IMR-90 (cell line): Measurements from ENCODE around the gene SVEP1. TPM values are rescaled to one million over a fixed set of nuclear protein-coding genes. Genes with fewer than 3 reads are reported as not detected.

Experiments
- ATAC-seq: fragments of 200-7000 bp; cut with Tn5 transposase; 2 replicates; pipeline ENCODE4 v1.9.1; 2020; ENCODE audit warnings: low read depth, mild to moderate bottlenecking, moderate library complexity
- BruUV-seq: library from RNA; stranded (reverse); fragments of 400-500 nt; replicated peaks from 2 replicates; lab custom pipeline; 2021; lab: Mats Ljungman, UMichigan
- CTCF ChIA-PET: fragments of 300-600 bp; formaldehyde crosslinking; extraction: SDS; loops from one replicate; lab custom pipeline; 2021; ENCODE audit warnings: antibody characterized with exemption; lab: Yijun Ruan, JAX
- POLR2A ChIA-PET: fragments of 300-600 bp; sonication (Branson Sonifier 250); formaldehyde crosslinking; loops from one replicate; lab custom pipeline; 2022; ENCODE audit warnings: antibody characterized with exemption; ENCODE audit not compliant: unreplicated experiment; lab: Charles Lee
- DNase-seq: peaks from one replicate; pipeline ENCODE4 v3.0.0; 2013
- H2AFZ ChIP-seq: replicated peaks from 2 replicates; pipeline ENCODE3; 2013; ENCODE audit warnings: low read length, mild to moderate bottlenecking; ENCODE audit not compliant: poor library complexity
- H2AK5ac ChIP-seq: 2 replicates; pipeline ENCODE4 v1.6.1; 2013; ENCODE audit warnings: low read depth, low read length, inconsistent platforms
- H2AK9ac ChIP-seq: replicated peaks from 2 replicates; pipeline ENCODE3; 2013; ENCODE audit warnings: mild to moderate bottlenecking, low read depth, low read length, moderate library complexity; ENCODE audit not compliant: poor library complexity
- H2BK120ac ChIP-seq: 2 replicates; pipeline ENCODE4 v1.6.1; 2013; ENCODE audit warnings: low read depth, low read length, inconsistent platforms
- H2BK15ac ChIP-seq: 3 replicates; pipeline ENCODE4 v1.6.1; 2013; ENCODE audit warnings: low read depth, low read length, inconsistent platforms
- H2BK20ac ChIP-seq: 2 replicates; pipeline ENCODE4 v1.6.1; 2013; ENCODE audit warnings: low read depth, mild to moderate bottlenecking, inconsistent platforms, low read length, moderate library complexity
- H2BK5ac ChIP-seq: 2 replicates; pipeline ENCODE4 v1.6.1; 2013; ENCODE audit warnings: mild to moderate bottlenecking, low read depth, low read length, inconsistent platforms; ENCODE audit not compliant: poor library complexity, severe bottlenecking
- H3K14ac ChIP-seq: replicated peaks from 2 replicates; pipeline ENCODE4 v1.6.1; 2013; ENCODE audit warnings: low read depth, low read length, inconsistent platforms
- H3K18ac ChIP-seq: 2 replicates; pipeline ENCODE4 v1.6.1; 2013; ENCODE audit warnings: low read depth, low read length, control low read depth
- H3K23ac ChIP-seq: 2 replicates; pipeline ENCODE4 v1.6.1; 2013; ENCODE audit warnings: low read depth, low read length, inconsistent platforms
- H3K27ac ChIP-seq: 2 replicates; pipeline ENCODE4 v1.5.1; 2013; ENCODE audit warnings: mild to moderate bottlenecking, control low read depth, low read length; ENCODE audit not compliant: insufficient read depth
- H3K27me3 ChIP-seq: 2 replicates; pipeline ENCODE4 v1.6.1; 2013; ENCODE audit warnings: low read length; ENCODE audit not compliant: control insufficient read depth, insufficient read depth
- H3K36me3 ChIP-seq: 2 replicates; pipeline ENCODE4 v1.6.1; 2013; ENCODE audit warnings: low read length, mixed read lengths; ENCODE audit not compliant: control insufficient read depth, insufficient read depth
- H3K4ac ChIP-seq: 2 replicates; pipeline ENCODE4 v1.6.1; 2013; ENCODE audit warnings: low read depth, low read length, inconsistent platforms
- H3K4me1 ChIP-seq: 2 replicates; pipeline ENCODE4 v1.6.1; 2013; ENCODE audit warnings: low read length, mixed read lengths; ENCODE audit not compliant: control insufficient read depth, insufficient read depth
- H3K4me2 ChIP-seq: 2 replicates; pipeline ENCODE4 v1.6.1; 2013; ENCODE audit warnings: low read depth, mild to moderate bottlenecking, control low read depth, low read length, moderate library complexity
- H3K4me3 ChIP-seq: 2 replicates; pipeline ENCODE4 v1.5.1; 2013; ENCODE audit warnings: low read depth, mild to moderate bottlenecking, control low read depth, low read length, moderate library complexity; ENCODE audit not compliant: insufficient read depth
- H3K56ac ChIP-seq: 2 replicates; pipeline ENCODE4 v1.6.1; 2013; ENCODE audit warnings: low read length, inconsistent platforms; ENCODE audit not compliant: insufficient read depth; ENCODE audit errors: extremely low read depth
- H3K79me1 ChIP-seq, 2 experiments: 2 replicates each; pipeline ENCODE4 v1.6.1; 2013; ENCODE audit warnings: low read length in 2 of 2, inconsistent platforms in 1 of 2, low read depth in 1 of 2
- H3K9ac ChIP-seq: 2 replicates; pipeline ENCODE4 v1.6.1; 2013; ENCODE audit warnings: low read depth, low read length, control low read depth
- H3K9me1 ChIP-seq: 2 replicates; pipeline ENCODE4 v1.6.1; 2013; ENCODE audit warnings: low read length, inconsistent platforms; ENCODE audit not compliant: insufficient read depth
- H3K9me3 ChIP-seq: 2 replicates; pipeline ENCODE4 v1.6.1; 2013; ENCODE audit warnings: low read length; ENCODE audit not compliant: control insufficient read depth, insufficient read depth
- H4K20me1 ChIP-seq: 2 replicates; pipeline ENCODE4 v1.6.1; 2013; ENCODE audit warnings: low read length, inconsistent platforms; ENCODE audit not compliant: insufficient read depth
- H4K5ac ChIP-seq: 2 replicates; pipeline ENCODE4 v1.6.1; 2013; ENCODE audit warnings: mild to moderate bottlenecking, low read depth, low read length, control low read depth
- H4K8ac ChIP-seq, 2 experiments: 2 replicates each; pipeline ENCODE4 v1.6.1; 2013; ENCODE audit warnings: low read depth in 2 of 2, low read length in 2 of 2, control low read depth in 1 of 2, inconsistent platforms in 1 of 2
- H4K91ac ChIP-seq: 2 replicates; pipeline ENCODE4 v1.6.1; 2013; ENCODE audit warnings: low read depth, low read length, inconsistent platforms; ENCODE audit not compliant: insufficient read depth
- BHLHE40 ChIP-seq: fragments of 150-350 bp; IDR thresholded peaks from 2 replicates; pipeline ENCODE4 v1.6.1; 2016; ENCODE audit warnings: mild to moderate bottlenecking, low read depth, low read length
- CEBPB ChIP-seq: IDR thresholded peaks from 2 replicates; pipeline ENCODE4 v1.6.1; 2012; ENCODE audit warnings: low read depth, low read length, improper control_type of control experiment
- NFE2L2 ChIP-seq: fragments of 150-350 bp; IDR thresholded peaks from 2 replicates; pipeline ENCODE4 v1.6.1; 2016; ENCODE audit warnings: low read depth, mild to moderate bottlenecking, low read length
- POLR2A ChIP-seq: IDR thresholded peaks from 2 replicates; pipeline ENCODE4 v1.6.1; 2012; ENCODE audit warnings: mild to moderate bottlenecking, low read depth, low read length
- SMC3 ChIP-seq: fragments of 150-350 bp; IDR thresholded peaks from 2 replicates; pipeline ENCODE4 v1.6.1; 2016; ENCODE audit warnings: low read depth, mild to moderate bottlenecking, antibody characterized with exemption, low read length, moderate library complexity
- WGBS, 2 experiments: methylation state at CpG; one replicate each; pipeline versions ENCODE4 v1.1.5 to v1.1.7; 2013; ENCODE audit warnings: missing lambda C conversion rate in 2 of 2; ENCODE audit not compliant: insufficient read length in 1 of 2; ENCODE audit errors: extremely low coverage in 2 of 2; 5-methylcytosine and 5-hydroxymethylcytosine counted together
- dilution Hi-C: fragments of 300-500 bp; cut with HindIII; formaldehyde crosslinking; loops from one replicate; pipeline ENCODE4 v1.14.3; 2018; ENCODE audit warnings: low sequenced_read_pairs; ENCODE audit not compliant: unreplicated experiment
- in situ Hi-C: fragments of 300-500 bp; cut with MboI; formaldehyde crosslinking; loops from 3 replicates; pipeline ENCODE4 v1.14.3; 2019; ENCODE audit warnings: low sequenced_read_pairs, inconsistent platforms, mixed read lengths
- intact Hi-C: fragments of 100-400 bp; cut with micrococcal nuclease; formaldehyde crosslinking; loops from 2 replicates; pipeline ENCODE4 v1.10.0; 2022
- polyA plus RNA-seq, 3 experiments: library from polyadenylated mRNA; depleted of rRNA; stranded (reverse); fragments of >200 nt; gene quantifications; 2 replicates each; pipeline ENCODE4 v1.2.3, GENCODE V29; 2012; ENCODE audit warnings: low replicate concordance in 1 of 3
- total RNA-seq: library from RNA; depleted of rRNA; stranded (reverse); fragments of >200 nt; gene quantifications from 2 replicates; pipeline ENCODE4 v1.2.3, GENCODE V29; 2012
- TF ChIP-seq, protein P1 (sequence below): fragments of 150-350 bp; IDR thresholded peaks from 2 replicates; pipeline ENCODE4 v1.6.1; 2017; ENCODE audit warnings: mild to moderate bottlenecking, antibody characterized with exemption, low read length, low read depth

Gene SVEP1
- total and polyA plus RNA-seq, 2 of the 4 experiments (the other 2 are of a cell fraction), result 4.8 to 16.7 TPM

DNA sequence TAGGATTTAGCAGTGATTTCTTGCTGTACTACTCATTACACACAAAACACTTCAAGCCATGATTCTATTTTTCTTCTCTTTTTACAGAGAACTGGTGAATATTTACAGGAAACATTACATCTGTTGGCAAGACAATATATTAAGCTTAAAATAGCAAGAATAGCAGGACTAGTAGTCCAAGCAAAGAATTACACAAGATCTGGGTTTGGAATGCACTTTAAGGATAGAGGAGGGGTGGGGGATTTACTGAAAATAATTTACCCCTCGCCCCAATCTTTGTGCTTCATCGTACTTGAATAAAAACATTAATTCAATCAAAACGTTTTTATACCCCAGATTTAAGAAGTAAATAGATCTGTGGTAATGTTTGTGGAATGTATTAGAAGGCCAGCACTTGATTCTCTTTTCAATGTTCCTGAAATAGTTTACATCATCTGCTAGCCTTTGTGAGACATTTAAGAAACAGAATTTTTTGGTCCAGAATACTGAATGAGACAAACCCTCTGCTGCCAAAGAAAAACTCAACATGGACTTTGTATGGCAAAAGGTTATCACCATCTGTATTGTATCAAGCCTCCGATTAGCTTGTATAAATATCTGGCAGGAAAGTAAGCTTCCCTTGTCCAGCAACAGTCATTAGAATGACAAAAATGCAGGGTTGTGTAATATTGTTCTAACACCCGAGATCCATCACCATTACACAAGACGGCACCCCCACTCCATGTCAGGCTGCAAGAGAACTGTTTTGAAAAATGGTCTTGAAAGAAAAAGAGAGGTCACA, 23.8 kb downstream of the SVEP1 start:
- peak overlapping the region; percentile 69; the same call in 1 of the 2 replicates for H3K23ac ChIP-seq
- no TSS peak for BruUV-seq
- peak overlapping the region; percentile 94 for H2BK120ac ChIP-seq
- no peaks in the 10 kb centered on the region for H3K9me3 ChIP-seq
- peak overlapping the region; percentile 96 for H4K5ac ChIP-seq
- CTCF ChIA-PET, result interaction anchor here (0.5 to 1.1 kb wide), 3 partner anchors 13 to 315 kb away, joined by 3 to 6 read pairs (median 4); no protein-coding TSS in a partner anchor
- no peak overlapping the region for H2AK5ac ChIP-seq
- H4K20me1 ChIP-seq, result no peaks in the 10 kb centered on the region
- H4K91ac ChIP-seq, result no peak overlapping the region
- peak; percentile 79 for ATAC-seq
- H3K4me3 ChIP-seq, result no peak overlapping the region
- TF ChIP-seq BHLHE40 (peak; percentile 12; the same call in 1 of the 2 replicates), POLR2A (no peak), SMC3 (no peak), CEBPB (peak; percentile 95), NFE2L2 (no peak)
- TF ChIP-seq, protein P1, sequence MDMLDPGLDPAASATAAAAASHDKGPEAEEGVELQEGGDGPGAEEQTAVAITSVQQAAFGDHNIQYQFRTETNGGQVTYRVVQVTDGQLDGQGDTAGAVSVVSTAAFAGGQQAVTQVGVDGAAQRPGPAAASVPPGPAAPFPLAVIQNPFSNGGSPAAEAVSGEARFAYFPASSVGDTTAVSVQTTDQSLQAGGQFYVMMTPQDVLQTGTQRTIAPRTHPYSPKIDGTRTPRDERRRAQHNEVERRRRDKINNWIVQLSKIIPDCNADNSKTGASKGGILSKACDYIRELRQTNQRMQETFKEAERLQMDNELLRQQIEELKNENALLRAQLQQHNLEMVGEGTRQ, result no peak
- 0 out of 2 replicates have a peak overlapping the region, but pooled peaks have one; percentile 28 for H3K56ac ChIP-seq
- peak overlapping the region; percentile 17 for H3K4me2 ChIP-seq
- peak overlapping the region; percentile 63; the same call in 1 of the 2 replicates for H3K14ac ChIP-seq
- intact Hi-C loops, result loop anchor here (2.0 kb wide), 1 partner anchor 17 kb away; no protein-coding TSS in a partner anchor
- H3K18ac ChIP-seq, result peak overlapping the region; percentile 97
- no peaks in the 10 kb centered on the region for H3K27me3 ChIP-seq
- H3K79me1 ChIP-seq, result peaks cover 0 to 9% of the 10 kb centered on the region in 2 experiments; a peak in 3 of 4 replicates
- H2BK5ac ChIP-seq, result peak overlapping the region; percentile 92
- no peak overlapping the region for H2AK9ac ChIP-seq
- H3K9me1 ChIP-seq, result peaks cover 6% of the 10 kb centered on the region
- POLR2A ChIA-PET, result interaction anchor here (0.5 to 0.6 kb wide), 2 partner anchors 112 to 1106 kb away, joined by 3 to 6 read pairs; no protein-coding TSS in a partner anchor
- WGBS, 2 experiments, result no CpG with 5 or more reads among the region's 6 CpGs
- no peak overlapping the region for H2AFZ ChIP-seq
- peak; percentile 88 for DNase-seq
- H4K8ac ChIP-seq, result peak overlapping the region; percentile 28 to 95; a peak in 3 of 4 replicates
- peaks cover 12% of the 10 kb centered on the region for H3K4me1 ChIP-seq
- H2BK20ac ChIP-seq, result peak overlapping the region; percentile 91
- no peak overlapping the region for H2BK15ac ChIP-seq
- H3K4ac ChIP-seq, result peak overlapping the region; percentile 98; the same call in 1 of the 2 replicates
- in situ Hi-C loops, result no loop called here
- no peak overlapping the region; the same call in 1 of the 2 replicates for H3K9ac ChIP-seq
- dilution Hi-C loops, result no loop called here
- H3K36me3 ChIP-seq, result peaks cover 5% of the 10 kb centered on the region
- H3K27ac ChIP-seq, result peak overlapping the region; percentile 100; the same call in 1 of the 2 replicates
